Cardiac fibroblast (primary cell): ENCODE measurements around the gene CFAP45.

Experiments used
- DNase-seq, 2 donors: peaks; one replicate each; pipeline versions ENCODE4 v3.0.0 to v3.0.0-alpha.2; 2010; ENCODE audit warnings: low read depth in 2 of 2
- H3K4me3 ChIP-seq, 2 donors: replicated peaks in 1 of 2; 1 replicate in 1 of 2; 2 replicates in 1 of 2; pipeline ENCODE4 v1.5.1; 2011; ENCODE audit warnings: low read depth in 2 of 2, low read length in 2 of 2, mild to moderate bottlenecking in 2 of 2, moderate library complexity in 1 of 2
- TF ChIP-seq, protein P1 (sequence below): IDR thresholded peaks from one replicate; pipeline ENCODE4 v1.5.1; 2011; ENCODE audit warnings: low read depth, mild to moderate bottlenecking, low read length, inconsistent platforms

Gene CFAP45

DNA sequence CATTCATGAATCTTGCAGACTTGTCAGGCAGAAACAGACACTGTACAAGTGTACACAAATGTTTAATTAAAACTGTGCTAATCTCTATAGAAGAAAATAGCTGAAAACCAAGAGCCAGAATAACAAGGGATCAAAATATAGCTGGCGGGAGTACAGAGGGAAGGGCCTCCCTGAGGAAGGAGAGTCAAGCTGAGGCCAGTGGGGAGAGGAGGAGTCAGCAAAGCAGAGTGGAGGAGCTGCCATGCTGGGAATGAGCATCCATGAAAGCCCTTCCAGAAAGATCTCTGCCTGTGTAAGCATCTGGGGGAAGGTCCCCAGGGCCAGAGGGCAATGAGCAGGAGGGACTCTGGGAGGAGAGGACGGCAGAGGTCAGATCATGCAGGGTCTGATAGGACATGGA, 58.2 kb downstream of the CFAP45 start:
- H3K4me3 ChIP-seq: no peak overlapping the region
- DNase-seq: no peak
- TF ChIP-seq, protein P1, sequence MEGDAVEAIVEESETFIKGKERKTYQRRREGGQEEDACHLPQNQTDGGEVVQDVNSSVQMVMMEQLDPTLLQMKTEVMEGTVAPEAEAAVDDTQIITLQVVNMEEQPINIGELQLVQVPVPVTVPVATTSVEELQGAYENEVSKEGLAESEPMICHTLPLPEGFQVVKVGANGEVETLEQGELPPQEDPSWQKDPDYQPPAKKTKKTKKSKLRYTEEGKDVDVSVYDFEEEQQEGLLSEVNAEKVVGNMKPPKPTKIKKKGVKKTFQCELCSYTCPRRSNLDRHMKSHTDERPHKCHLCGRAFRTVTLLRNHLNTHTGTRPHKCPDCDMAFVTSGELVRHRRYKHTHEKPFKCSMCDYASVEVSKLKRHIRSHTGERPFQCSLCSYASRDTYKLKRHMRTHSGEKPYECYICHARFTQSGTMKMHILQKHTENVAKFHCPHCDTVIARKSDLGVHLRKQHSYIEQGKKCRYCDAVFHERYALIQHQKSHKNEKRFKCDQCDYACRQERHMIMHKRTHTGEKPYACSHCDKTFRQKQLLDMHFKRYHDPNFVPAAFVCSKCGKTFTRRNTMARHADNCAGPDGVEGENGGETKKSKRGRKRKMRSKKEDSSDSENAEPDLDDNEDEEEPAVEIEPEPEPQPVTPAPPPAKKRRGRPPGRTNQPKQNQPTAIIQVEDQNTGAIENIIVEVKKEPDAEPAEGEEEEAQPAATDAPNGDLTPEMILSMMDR: no peak

- H3K4me3 ChIP-seq: no peak overlapping the region
- TF ChIP-seq, protein P1: no peak
- no peak for DNase-seq
Observed at GRCh38 chr1:159839116-159839849, 60.7 kb downstream of the CFAP45 start.

DNA sequence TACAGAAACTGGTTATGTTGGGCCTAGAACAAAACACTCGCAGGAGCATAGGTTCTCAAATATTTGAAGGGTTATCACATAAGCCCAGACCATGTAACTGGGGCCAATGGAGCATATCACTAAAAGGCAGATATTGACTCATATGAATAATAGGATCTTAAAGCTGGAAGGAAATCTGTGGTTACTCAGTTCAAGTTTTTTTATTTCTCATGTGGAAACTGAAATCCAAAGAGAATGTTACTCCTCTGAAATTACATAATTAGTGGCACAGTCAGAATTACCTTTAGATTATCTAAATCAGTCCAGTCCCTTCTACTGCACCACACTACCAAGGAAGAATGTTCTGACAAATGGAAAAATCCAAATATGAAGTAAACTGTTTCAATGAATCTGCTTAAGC, 61.2 kb downstream of the CFAP45 start:
- no peak overlapping the region for H3K4me3 ChIP-seq
- TF ChIP-seq, protein P1: no peak
- DNase-seq: no peak

- peak in 1 of 2 donors; percentile 22 for DNase-seq
- H3K4me3 ChIP-seq: no peak overlapping the region
Observed at GRCh38 chr1:159835862-159836525, 64.0 kb downstream of the CFAP45 start.

DNA sequence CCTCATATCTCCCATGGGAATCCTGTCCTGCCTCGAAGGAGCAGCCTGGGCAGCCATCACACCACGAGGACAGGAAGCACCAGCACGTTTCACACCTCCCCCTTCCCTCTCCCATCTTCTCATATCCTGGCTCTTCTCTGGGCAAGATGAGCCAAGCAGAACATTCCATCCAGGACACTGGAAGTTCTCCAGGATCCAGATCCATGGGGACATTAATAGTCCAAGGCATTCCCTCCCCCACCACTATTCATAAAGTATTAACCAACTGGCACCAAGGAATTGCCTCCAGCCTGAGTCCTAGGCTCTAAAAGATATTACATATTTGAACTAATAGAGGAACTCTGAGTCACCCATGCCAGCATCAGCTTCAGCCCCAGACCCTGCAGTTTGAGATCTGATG, 64.6 kb downstream of the CFAP45 start:
- H3K4me3 ChIP-seq: no peak overlapping the region
- TF ChIP-seq, protein P1: no peak
- DNase-seq: no peak

More at GRCh38 chr1:159835862-159836525, 64.0 kb downstream of the CFAP45 start:
- TF ChIP-seq, protein P1: peak; percentile 21

GRCh38 chr1:159832309-159832708, 67.7 kb downstream of the CFAP45 start:
- TF ChIP-seq, protein P1: no peak
- no peak overlapping the region for H3K4me3 ChIP-seq
- DNase-seq: no peak
